ENCODE measurements around the gene CALU.

The CALU gene

DNA sequence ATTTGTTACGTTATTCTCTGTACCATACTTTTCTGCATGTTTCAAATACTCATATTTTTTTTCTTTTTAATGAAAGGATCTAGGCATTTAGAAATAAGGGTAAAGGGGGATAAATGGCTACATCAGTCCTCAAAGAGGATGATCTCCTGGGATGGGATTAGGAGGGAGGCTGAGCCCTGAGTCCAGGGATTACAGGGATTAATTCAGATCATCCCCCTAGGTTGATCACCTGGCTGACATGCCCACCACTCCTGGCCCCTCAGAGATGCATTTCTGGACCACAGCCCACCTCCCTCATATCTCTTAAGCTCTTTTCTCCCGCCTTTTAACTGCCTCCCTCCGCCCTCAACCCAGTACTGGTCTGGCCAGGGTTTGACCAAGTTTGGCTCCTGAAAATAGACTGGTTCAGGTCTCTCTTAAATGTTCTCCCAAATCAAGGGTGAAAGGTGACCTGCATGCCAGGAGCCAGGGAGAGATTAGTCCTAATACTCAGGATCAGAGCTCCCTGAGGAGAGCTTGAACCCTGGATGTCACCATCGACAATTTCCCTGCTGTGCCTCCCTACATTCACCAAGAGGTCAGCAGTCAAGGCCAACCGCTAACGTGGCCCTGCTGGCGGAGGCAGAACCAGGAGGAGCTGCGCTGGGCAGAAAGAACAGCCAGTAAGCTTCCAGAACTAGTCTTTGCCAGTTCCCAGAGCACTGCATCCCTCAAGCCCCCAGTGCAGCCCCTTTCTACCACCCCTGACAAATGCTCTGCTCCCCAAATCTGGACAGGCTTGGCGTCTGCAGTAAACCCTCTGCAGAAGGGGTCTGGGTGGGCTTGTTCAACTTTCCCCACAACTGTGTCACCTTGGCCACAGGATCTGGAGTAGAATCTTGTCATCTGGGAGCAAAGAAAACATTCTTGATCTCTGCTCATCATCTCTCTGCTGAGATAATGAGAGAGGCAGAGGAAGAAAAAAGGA lies 49.6 kb downstream of the CALU start:
- no peak for DNase-seq (ENCODE audit: low spot score)

DNA sequence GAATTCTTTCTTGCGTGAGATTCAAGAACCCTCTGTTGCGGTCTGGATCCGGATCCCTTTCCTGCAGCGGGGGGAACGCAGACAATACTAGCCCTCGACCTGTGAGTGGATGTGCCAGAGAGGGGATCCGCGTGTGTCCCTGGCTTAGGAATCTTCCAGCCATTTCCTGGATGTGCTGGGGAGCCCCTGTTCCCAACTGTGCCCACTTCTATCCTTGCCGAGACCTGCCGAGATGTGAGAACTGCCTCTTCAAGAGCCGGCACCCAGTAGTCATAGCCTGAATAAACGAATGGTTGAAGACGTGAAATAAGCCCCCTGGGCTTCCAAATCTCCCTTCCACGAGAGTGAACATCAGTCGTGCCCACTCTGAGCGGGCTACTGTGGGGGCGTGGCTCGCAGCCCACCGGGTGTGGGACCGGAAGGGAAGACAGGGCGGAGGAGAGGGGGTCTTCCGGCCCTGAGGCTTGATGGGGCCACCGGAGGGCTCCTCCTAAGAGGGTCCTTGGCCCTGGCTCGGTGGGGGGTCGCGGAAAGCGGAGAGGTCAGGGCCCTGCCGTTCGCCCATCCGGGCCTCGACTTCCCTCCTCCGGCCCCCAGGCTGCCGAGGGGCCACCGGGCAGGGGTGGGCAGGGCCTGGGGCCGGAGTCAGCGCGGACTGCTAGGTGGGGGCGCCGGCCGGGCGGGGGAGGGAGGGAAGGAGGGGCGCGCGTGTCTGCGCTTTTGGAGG lies 51.3 kb downstream of the CALU start:
- no peak for DNase-seq (ENCODE audit: low spot score)

DNA sequence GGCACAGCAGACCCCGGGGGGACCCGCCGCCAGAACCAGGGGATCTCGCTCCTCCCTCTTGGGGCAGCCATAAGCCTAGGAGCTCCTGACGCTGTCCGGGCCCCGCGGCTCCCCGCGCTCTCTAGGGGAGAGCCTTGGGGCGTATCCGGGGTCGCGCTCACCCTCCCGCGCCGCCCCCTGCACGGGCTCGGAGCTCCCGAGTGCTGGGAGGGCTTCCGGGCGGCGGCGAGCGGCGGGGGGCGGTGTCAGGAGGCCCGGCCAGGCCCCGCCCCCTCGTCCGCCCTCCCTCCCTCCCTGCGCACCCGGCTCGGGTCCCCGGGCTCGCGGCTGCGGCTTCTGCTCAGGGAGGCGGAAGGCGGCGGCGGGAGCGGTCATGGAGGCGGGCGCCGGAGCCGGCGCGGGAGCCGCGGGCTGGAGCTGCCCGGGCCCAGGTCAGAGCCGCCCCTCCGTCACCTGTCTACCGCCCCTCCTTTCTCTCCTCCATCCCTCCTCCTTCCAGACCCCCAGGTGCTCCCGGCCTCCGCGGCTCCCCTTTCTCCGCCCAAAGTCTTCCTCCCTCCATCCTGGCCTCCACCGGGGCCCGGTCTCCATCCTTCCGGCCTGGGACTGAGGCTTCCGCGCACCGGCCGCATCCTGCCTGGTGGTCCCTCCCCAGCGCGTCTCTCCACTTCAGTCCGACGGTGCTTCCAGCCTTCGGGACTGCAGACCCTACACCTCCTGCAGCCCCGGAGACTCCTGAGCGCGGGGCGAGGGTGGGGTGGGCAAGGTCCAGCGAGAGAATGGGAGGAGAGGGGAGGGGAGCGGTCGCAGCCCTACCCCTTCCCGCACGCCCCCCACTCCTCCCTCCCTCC lies 52.2 kb downstream of the CALU start, which contains the start of gene CCDC136:
Gene CCDC136, plus strand, starts transcription at position 848 of the 851 bp plus-strand sequence. CDS start 444 bp downstream, outside the sequence.
- peak; percentile 84 for DNase-seq (ENCODE audit: low spot score)

DNA sequence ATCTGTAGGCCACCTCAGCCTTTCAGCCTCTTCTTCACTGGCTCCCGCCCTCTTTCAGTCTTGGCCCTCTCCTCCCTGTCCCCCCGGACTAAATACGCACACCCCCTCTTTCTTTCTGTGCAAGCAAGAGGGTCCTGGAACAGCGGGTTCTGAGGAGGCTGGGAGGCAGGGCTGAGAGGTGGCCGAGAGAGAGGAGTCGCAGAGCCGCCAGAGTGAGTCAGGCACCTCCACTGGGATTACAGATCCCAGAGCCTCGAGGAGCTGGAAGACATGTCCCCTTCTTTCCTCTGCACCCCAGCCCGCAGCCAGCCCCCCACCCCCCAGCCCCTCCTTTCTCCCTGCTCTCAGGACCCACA lies 52.8 kb downstream of the CALU start:
- peak; percentile 47 for DNase-seq (ENCODE audit: low spot score)

DNA sequence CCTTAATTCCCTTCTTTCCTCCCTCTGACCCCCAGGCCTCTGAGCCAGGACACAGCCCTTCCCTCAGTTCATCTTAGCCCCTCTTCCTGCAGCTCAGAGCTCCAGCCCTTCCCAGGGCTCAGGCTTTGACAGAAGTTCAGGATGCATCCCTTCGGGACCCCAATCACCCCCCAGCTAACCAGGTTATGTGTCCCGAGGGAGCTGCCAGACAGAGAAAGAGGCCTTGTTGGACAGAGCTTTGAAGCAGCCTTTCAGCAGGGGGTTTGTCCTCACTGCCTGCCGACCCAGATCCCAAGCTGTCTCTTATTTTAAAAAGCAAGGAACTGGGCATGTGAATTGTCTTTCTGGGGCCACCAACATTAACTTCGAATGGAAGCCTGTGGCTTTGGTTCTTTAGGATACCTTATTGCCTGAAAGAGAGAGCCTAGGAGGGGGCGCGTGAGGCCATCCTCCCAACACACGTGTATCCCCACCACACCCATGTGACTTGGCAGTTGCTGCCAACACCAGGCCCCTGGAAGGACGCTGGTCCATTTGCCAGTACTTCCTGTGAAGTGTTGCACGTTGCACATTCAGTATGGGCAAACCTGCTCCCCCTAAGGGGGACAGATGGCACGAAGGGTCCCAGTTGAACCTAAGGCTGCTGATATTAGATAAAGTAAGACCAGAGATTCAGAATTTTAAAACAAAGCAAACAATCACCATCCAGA lies 53.5 kb downstream of the CALU start:
- no peak for DNase-seq (ENCODE audit: low spot score)

DNA sequence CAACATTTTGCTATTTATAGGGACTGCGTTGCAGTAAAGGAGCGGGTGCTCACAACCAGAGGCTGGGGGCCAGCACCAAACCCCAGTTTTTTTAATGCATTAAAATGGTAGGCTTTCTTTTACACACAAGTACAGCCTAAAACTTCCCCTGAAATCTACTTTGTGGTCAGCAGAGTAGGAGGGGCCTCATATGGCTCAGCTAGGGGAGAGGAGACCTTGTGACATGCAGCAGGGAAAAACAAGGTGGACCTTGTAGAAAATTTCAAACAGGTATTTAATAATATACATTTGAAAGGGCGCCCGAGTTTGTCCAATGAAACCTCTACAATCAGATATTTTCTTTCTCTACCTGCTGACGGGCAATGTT lies 54.0 kb downstream of the CALU start:
- DNase-seq (ENCODE audit: low spot score), result no peak

DNA sequence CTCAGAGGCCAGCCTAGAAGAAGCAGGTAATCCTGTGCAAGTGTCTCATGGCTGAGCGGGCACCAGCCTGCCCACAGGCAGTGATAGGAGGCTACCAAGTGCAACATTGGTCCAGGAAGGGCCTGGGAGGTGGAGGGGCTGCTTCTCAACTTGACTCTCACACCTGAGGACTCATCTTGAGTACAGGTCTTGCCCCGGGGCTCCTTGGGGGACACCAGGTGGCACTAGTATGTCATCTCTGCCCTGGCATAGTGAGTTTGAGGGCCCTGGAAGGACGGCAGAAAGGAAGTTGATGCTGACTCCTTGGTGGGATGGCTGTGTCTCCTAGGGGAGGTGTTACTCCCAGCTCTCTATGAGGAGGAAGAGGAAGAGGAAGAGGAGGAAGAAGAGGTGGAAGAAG lies 54.9 kb downstream of the CALU start:
- DNase-seq (ENCODE audit: low spot score), result no peak

DNA sequence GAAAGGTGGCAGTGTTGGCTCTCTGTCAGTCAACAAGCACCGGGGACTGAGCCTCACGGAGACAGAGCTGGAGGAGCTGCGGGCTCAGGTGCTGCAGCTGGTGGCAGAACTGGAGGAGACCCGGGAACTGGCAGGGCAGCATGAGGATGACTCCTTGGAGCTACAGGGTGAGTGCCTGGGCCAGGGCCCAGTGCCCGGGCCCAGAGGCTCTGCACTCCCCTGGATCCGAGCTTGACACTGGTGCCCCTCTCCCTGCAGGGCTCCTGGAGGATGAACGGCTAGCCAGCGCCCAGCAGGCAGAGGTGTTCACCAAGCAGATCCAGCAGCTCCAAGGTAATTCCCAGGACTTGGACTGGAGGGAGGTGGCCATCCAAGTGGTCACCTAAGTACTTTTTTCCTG lies 55.3 kb downstream of the CALU start:
- no peak for DNase-seq (ENCODE audit: low spot score)

DNA sequence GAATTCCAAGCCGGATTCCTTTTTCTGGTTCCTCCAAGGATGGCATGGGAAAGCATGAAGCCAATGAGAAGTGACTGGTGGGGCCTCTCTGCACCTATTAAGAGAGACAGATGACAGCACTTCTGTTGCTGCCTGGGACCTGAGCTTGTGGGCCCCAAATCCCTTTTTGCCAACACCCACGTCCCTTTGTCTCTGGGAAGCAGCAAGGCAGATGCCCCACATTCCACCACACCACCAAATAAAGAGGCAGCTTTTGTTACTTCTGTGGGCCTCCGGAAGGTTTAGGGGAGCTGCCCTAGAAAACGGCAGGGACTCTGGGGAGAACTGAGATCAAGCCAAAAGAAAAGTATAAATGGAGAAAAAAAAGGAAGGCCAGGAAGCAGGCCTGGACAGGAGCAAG lies 56.0 kb downstream of the CALU start:
- DNase-seq (ENCODE audit: low spot score), result no peak

DNA sequence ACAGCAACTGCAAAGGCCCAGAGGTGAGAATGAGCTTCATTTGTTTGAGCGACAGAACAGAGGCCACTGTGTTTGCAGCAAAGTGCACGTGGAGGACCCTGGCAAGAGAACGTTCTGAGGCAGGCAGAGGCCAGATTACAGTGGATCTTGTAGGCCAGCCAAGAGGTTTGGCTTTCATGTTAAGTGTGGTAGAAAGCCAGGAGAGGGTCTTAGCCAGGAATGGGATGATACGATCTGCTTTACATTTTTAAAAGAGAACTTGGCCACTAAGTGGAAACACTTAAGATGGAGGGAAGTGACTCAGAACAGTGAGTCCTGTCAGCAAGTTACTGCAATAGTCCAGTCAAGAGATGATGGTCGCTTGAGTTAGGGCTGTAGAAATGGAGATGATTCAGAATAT lies 57.2 kb downstream of the CALU start:
- DNase-seq (ENCODE audit: low spot score), result peak; percentile 27

DNA sequence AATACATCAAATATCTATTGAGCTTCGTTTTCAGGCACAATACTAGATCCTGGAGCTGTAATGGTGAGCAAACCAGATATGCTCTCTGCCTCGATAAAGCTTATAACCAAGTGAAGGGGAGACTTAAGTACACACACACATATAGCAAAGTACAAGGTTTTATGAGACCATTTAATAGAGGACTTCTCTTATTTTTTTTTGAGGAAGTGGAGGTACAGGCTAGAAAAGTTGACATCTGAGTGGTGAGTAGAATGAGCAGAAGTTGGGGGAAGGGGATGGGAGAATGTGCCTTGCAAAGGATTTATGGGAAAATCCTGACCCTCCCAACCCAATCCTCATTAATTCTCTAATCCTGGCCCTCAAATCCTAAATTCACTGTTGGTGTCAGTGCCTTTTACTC lies 60.3 kb downstream of the CALU start:
- DNase-seq (ENCODE audit: low spot score), result no peak

DNA sequence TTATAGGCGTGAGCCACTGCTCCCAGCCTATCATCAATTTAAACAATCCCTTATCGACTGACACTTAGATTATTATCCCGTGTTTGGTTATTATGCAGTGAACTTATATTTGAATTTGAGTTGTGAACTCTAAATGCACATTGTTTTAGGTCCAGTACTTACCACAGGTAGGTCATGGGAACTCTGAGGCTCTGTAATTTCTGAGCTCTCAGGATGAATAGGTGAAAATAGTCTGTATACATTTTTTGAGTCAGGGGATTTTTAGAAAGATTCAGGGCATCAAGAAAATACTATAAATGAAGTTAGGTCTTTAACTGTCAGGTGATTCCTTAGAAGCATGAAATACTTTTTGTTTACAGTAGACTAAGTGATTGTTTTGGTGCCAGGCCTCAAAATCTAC lies 61.4 kb downstream of the CALU start:
- no peak for DNase-seq (ENCODE audit: low spot score)

DNA sequence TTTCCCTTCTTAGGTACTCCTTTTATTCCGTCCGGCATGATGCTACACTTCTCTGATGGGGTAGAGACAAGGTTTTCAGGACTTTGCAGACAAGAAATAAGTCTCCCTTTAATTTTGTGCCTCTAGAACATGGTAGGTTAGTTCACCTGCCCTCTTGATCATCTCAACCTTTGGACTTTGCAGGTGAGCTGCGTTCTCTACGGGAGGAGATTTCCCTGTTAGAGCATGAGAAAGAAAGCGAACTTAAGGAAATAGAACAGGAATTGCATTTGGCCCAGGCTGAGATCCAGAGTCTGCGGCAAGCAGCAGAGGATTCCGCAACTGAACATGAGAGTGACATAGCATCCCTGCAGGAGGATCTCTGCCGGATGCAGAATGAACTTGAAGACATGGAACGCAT lies 61.8 kb downstream of the CALU start:
- no peak for DNase-seq (ENCODE audit: low spot score)

DNA sequence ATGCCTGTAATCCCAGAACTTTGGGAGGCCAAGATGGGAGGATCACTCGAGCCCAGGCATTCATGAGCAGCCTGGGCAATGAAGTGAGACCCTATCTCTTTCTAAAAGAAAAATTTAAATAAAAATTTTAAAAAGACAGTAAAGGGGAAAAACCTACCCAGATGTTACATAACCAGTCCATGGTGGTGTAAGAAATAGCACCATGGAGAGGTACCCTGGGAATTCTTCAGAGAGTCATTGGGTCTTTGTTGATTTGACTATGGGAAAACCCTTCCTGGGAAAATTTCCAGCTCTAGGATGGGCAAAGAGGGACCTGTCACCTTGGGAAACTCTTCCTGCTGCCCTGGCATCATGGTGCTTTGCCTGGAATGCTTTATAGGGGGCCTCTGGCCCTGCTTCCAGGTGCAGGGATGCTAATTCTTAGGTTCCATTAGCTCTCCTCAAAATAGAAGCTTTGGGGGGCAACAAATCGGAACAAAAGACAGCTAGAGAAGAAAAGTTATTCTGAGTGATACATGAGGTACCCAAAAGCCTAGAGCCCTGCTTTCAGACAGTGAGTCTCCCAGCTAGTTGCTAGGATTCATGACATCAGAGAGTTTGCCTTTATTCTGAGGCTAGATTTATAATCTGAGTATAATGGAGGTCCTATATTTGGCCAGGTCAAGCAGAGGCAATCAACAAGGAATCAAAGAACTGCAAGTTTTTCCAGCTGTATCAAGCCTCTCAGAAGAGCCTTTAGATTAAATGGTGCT lies 62.7 kb downstream of the CALU start:
- no peak for DNase-seq (ENCODE audit: low spot score)

DNA sequence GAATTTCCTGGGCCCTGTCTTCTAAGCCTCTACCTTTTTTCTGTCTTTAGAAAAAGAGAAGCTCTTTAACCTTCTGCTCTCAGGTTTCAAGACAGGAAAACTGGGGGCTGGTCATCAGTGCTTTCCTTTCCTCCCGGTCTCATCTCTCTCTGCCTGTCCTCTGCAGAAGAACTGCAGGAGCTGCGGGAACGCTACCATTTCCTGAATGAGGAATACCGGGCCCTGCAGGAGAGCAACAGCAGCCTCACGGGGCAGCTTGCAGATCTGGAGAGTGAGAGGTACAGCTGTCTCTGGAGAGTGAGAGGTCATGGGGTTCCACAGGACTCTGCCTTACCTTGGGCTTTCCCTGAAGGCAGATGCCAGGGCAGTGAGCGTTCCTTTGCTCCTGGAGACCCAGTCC lies 65.3 kb downstream of the CALU start:
- no peak for DNase-seq (ENCODE audit: low spot score)

DNA sequence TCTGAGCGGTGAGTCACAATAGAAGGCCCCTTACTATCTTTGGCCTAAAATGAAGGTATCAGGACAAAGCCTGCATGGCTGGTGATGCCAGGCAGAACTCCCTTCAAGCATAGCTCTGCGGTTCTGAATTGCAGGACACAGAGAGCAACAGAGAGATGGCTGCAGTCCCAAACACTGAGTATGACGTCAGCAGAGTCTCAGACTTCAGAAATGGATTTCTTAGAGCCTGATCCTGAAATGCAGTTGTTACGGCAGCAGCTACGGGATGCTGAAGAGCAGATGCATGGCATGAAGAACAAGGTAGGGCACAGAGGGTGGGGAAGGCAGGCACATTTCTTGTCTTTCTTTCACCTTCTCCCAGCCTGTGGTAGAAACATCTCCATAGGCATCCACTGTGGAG lies 66.1 kb downstream of the CALU start:
- no peak for DNase-seq (ENCODE audit: low spot score)

DNA sequence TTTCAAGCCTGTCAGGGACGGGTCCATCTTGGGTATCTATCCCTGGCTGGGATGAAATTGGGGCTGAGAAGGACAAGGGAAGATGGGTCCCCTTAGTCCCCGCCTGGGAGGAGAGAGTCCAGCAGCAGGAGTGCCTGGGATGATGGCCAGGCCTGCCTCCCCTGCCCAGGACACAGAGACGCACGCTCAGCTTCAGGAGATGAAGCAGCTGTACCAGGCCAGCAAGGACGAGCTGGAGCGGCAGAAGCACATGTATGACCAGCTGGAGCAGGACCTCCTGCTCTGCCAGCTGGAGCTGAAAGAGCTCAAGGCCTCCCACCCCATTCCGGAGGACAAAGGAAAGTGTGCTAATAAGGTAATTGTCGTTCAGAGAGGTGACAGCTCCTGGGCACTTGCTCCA lies 68.0 kb downstream of the CALU start:
- no peak for DNase-seq (ENCODE audit: low spot score)

DNA sequence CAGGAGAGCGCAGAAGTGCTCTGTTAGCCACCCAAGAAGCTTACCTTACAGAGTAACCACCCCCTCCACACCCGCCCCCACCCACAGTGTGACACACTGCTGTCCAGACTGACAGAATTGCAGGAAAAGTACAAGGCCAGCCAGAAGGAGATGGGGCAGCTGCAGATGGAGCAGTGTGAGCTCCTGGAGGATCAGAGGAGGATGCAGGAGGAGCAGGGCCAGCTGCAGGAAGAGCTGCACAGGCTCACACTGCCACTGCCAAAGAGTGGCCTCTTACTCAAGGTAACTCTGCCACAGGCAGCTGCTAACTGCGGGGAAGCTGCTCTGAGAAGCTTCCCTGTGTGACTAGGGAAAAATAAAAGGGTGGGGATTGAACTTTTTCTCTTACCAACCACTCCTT lies 70.2 kb downstream of the CALU start:
- no peak for DNase-seq (ENCODE audit: low spot score)

DNA sequence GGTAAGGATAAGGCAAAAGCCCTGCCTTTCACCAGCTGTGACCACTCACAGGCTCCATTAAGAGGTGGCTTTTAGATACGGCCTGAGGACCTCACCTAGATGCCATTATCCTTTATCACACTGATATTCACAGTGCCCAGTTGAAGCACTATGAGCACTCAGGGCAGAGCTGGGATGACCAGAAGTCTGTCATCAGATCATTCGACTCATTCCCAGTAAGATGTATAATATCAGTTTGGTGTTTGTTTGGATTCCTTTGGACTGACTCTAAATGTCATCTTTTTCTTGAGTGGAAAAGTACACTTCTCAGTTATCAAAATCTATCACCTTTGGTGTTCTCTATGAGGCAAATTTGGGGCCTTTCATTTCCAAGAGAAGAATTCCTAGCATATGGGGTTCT lies 71.3 kb downstream of the CALU start:
- DNase-seq (ENCODE audit: low spot score), result peak; percentile 59

DNA sequence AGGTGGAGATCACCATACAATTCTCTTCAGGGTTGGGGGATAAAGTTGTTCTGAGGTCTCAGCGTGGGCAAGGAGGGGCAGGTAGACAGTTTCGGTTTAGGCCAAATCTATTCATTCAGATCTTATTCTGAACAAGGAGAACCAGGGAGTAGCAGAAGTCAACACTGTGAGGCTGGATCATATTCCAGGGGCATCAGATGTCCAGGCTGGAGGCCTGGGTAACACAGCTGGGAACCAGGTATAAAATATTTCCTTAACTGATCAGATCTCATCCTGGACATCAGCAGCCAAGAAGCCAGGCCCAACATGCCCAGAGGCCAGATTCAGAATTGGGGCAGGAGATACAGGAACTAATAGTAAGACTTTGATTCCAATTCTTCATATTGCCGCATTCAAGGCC lies 71.8 kb downstream of the CALU start:
- no peak for DNase-seq (ENCODE audit: low spot score)
